Measurements from ENCODE around the gene SLC49A3. TPM values are rescaled to one million over a fixed set of nuclear protein-coding genes. Genes with fewer than 3 reads are reported as not detected.

SLC49A3 gene
- polyA plus RNA-seq, 1 donor from 2014 or later: not detected

DNA sequence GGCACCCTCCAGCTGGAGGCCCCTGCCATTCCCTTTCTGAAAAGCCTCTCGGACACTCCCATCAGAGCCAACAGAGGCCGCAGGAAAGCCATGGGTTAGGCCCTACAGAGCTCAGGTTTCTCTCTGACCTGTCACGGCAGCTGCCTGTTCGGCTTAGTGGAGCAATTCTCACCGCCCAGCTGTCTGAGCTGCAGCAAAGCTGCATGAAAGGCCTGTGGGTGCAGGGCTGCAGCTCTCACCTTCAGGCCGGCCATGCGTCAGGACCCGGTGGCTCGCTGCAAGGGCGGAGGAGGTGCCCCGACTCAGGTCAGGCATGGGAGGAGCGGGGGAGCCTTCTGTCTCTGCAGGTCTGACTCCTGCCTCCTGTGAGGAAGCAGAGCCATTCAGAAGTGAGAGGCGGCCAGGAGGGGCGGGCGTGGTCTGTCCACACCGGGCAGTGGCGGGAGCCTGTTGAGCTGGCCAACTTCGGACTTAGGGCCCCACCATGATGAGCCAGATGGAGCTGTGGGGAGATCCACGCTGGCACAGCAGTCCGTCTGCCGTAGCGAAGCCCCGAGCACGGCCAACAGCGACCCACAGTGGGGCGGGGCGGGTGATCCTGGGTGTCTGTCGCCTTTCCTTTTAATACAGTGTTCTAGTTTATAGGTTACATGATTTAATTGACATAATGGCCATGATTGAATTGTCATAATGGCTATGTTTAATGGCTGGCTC lies 40.2 kb downstream of the SLC49A3 start:
- Histone ChIP-seq H3K4me3 (ENCODE audit: low read length) (no peak overlapping the region), H3K27ac (ENCODE audit: low read length) (no peak overlapping the region), H3K79me2 (replicated peaks; ENCODE audit: insufficient read depth, low read length) (no peaks in the 10 kb centered on the region), H3K9ac (ENCODE audit: low read length) (no peak overlapping the region), H3K36me3 (ENCODE audit: insufficient read depth, low read length) (no peaks in the 10 kb centered on the region), H3F3A (ENCODE audit: insufficient read depth, low read length, poor library complexity, severe bottlenecking) (no peaks in the 10 kb centered on the region), H2AFZ (ENCODE audit: low read depth, low read length) (no peak overlapping the region), H3K4me2 (ENCODE audit: low read length) (no peak overlapping the region), H3K9me2 (ENCODE audit: insufficient read depth, low read length) (no peaks in the 10 kb centered on the region), H3K9me3 (ENCODE audit: low read length) (no peaks in the 10 kb centered on the region), H3K27me3 (ENCODE audit: insufficient read depth, low read depth, low read length) (no peaks in the 10 kb centered on the region), H4K20me1 (ENCODE audit: insufficient read depth) (no peaks in the 10 kb centered on the region)
- TF ChIP-seq EZH2 (IDR thresholded peaks at IDR 0.05; ENCODE audit: borderline replicate concordance, insufficient read depth, low read length, poor library complexity, severe bottlenecking) (no peak), REST (IDR thresholded peaks at IDR 0.05; ENCODE audit: borderline replicate concordance) (no peak)

- TF ChIP-seq CTCF (IDR thresholded peaks at IDR 0.05; ENCODE audit: poor library complexity, severe bottlenecking) (no peak), REST (IDR thresholded peaks at IDR 0.05; ENCODE audit: borderline replicate concordance) (no peak), EP300 (conservative IDR thresholded peaks at IDR 0.05; ENCODE audit: poor library complexity, severe bottlenecking) (no peak)
- no peaks in the 10 kb centered on the region for H3K9me2 ChIP-seq (ENCODE audit: insufficient read depth, low read length)
- no peak overlapping the region for H3K4me2 ChIP-seq (ENCODE audit: low read length)
- no peaks in the 10 kb centered on the region for H3F3A ChIP-seq (ENCODE audit: insufficient read depth, low read length, poor library complexity, severe bottlenecking)
- H3K27ac ChIP-seq (ENCODE audit: low read length): no peak overlapping the region
- no peaks in the 10 kb centered on the region for H3K36me3 ChIP-seq (ENCODE audit: insufficient read depth, low read length)
- H3K79me2 ChIP-seq (replicated peaks; ENCODE audit: insufficient read depth, low read length): no peaks in the 10 kb centered on the region
- H3K4me3 ChIP-seq (ENCODE audit: low read length): no peak overlapping the region
- H2AFZ ChIP-seq (ENCODE audit: low read depth, low read length): no peak overlapping the region
- H3K9ac ChIP-seq (ENCODE audit: low read length): no peak overlapping the region
- H3K27me3 ChIP-seq (ENCODE audit: insufficient read depth, low read depth, low read length): no peaks in the 10 kb centered on the region
- H3K9me3 ChIP-seq (ENCODE audit: low read length): no peaks in the 10 kb centered on the region
- H4K20me1 ChIP-seq (ENCODE audit: insufficient read depth): no peaks in the 10 kb centered on the region
Measured at GRCh38 chr4:647481-647880, 41.5 kb downstream of the SLC49A3 start.

Data from neural cell (in vitro differentiated cells).